ENCODE data around the gene NKPD1.
"Not testable (repeated sequence)": the region's sequence is repeated elsewhere in the genome, so short reads cannot be mapped to it uniquely, and the experiment has no call there.

NKPD1 gene

DNA sequence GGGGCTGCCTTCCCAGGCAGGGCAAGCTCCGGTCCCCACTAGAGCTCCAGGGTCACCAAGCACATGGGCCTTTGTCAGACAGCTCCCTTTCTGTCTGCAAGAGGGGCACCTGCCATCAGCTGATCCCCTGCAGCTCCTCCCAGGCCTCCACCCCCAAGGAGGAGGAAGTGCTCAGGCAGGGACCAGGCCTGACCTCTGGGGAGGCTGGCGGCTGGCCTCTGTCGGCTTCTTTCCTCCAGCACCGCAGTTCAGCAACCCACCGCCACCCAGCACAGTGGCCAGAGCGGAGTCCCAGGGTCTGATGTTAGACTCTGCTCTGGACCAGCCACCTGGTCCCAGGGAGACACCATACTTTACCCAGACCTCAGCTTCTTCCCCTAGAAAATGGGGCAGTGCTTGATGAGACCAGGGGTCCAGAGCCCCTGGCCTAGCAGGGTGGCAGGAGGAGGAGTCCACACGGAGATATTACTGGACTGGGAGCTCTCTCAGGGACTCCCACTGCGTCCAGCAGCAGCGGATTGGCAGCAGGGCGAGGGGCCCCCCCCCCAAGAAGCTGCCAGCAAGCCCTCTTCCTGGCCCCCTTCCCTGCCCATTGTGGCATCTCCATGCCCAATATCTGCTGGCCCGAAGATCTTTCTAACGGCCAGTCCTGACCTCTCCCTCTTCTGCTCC lies 24.1 kb downstream of the NKPD1 start:
- DNase-seq, result no peak

DNA sequence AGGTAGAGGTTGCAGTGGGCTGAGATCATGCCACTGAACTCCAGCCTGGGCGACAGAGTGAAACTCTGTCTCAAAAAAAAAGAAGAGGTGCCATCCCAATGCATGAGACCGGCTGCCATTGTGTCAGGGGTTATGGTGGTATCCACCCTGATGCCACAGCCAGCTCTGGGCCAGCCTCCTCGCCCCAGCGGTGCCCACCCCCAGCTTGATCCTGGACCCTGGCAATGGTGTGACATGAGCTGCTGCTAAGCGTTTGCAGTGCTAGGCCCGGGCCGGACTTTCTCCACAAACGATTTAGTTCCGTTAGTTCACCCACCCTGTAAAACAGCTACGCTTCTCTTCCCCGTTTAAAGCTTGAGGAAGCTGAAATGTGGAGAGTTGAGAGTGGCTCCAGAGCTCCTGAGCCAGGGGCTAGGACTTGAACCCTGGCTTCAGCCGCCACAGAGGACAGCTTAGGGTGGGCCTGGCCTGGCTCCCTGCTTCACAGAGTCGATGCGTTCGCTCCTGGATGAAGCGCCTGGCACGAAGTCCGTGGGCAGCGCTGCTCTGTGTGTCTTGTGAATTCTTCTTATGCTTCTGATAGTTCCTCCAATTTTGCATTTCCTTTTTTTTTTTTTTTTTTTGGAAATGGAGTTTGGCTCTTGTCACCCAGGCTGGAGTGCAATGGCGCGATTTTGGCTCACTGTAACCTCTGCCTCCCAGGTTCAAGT lies 25.5 kb downstream of the NKPD1 start:
- no peak for DNase-seq

DNA sequence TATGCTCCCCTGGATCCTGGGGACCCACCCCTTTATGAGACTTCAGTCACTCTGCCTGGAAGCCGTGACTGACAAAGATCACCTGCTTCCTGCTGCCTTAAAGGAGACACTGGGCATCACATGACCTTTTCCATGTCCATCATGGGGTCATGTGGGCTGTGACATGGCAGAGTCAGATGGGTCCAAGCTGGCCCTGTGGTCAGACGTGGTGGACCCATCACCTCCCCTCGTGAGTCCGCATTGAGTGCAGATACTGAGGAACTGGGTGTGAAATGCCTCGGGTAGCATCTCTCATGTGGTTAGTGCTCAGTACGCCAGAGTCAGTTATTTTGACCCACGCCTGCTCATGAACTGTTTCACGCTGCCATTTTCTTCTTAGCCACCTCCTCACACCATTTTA lies 27.1 kb downstream of the NKPD1 start:
- no peak for DNase-seq

DNA sequence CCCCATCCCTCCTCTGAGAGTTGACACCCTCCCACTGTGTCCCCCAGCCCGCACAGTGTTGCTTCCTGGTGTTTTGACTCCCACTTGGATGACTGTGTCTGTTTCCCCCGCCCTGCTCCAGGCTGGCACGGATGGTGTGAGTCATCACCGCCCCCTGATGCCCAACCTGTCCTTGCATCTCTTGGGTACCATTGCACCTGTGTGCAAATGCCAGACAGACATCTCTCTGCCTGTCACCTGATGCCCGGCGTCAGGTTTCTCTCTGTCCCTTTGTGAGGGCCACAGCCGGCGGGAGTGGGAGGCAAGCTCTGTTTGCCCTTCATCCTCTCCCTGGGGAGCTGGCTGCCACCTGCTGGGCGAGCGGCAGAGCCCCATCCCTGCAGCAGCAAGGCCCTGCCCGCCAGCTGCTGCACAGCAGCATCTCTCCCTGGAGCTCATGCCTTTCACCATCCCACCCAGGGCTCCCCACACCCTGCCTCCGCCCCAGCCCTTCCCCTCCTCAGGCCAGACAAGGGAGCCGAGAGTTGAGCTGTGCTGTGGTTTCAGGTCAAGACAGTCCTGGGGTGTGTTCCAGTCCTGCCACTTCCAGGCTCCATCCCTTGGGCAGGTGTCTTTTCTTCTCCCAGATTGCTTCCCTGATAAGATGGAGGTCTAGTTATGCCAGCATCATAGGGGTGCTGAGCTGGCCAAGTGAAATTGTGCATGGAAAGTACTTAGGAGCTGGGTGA lies 29.7 kb downstream of the NKPD1 start:
- DNase-seq, result peak; percentile 67

DNA sequence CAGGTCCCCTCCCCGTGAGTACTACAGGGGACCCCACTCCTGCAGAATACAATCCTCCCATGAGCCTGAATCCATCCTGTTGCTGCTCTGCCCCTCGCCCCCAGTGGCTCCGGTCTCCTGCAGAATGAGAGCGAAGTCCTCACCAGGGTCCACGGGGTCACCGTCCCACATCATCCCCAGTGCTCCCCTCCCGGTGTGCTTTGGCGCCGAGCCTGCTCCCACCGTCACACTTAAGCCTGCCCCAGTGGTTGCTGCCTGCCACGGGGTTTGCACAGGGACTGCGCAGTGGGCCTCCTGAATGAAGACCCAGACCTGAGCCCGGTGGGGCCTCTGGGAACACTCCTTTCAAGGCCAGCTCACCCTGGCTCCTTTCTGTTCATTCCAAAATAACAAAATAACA lies 30.5 kb downstream of the NKPD1 start:
- no peak for DNase-seq

DNA sequence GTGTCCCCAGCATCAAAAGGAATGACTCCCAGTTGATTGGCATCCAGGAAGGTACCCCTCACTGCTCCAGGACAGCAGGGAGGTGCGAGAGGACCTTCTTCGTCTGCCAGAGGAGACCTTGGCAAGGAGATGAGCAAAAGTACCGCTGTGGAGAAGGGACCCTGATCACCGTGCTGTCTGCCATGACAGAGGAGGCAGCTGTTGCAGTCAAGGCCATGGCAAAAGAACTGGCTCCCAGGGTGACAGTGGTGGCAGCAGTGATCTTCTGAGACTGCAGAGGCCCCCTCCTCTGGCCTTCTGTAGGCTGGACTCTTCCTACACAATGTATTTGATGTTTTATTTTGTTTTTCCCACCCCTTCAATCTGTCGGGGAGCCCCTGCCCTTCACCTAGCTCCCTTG lies 32.0 kb downstream of the NKPD1 start:
- DNase-seq, result no peak

DNA sequence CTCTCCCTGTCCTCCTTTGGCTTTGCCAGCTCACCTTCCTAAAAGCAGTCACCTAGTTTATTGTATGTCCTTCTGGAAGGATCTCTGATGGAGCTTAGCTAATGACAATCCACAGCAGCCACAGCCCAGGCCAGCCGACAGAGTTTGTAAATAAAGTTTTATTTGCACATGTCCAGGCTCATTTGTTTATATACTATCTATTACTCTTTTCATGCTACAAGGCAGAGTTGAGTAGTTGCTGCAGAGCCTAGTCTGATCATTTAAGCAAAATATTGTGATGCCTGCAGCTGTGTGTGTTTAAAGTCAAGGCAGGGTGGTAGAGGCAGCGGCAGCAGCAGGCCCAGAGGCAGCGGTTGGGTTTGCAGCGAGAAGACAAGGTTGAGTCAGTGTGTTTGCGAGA lies 32.6 kb downstream of the NKPD1 start:
- DNase-seq, result peak; percentile 18

DNA sequence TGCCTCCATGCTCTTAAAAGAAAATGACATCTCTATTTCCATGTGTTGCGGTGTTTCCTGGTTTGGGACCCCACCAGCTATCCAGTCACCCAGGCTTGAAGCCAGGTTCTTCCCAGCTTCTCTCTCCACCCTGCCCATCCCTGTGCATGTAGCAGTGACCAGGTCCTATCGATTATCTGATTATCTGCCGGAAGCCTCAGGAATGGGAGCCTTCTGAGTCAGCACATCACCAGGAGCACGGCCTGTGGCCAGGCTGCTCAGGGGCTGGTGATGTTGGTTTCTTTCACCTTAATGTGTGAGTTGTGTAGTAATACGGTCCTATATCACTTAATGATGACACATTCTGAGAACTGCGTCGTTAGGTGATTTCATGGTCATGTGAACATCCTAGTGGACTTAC lies 34.1 kb downstream of the NKPD1 start:
- DNase-seq, result no peak

DNA sequence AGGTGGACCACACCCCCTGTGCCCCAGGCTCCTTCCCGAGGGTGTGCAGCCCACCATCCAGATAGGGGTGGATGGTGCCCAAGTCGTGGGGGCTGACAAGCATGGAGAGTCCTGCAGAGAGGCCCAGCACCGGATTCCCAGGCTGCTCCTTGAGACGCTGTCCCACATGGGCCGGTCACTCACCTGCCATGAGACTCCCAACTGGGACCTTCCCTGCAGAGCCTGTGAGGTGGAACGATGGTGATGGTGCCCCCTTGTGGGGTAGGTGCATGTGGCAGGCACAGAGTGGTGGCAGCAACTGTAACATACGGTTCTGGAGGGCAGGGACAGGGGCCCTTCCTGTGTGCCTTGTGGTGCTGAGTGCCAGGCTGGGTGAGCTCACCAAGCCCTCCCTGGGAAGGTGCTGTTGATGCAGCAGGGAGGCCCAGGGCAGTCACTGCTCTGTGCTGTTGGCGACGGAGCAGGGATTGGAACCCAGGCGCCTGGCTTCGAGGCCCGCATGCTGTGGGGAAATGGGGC lies 34.7 kb downstream of the NKPD1 start:
- peak; percentile 43 for DNase-seq

DNA sequence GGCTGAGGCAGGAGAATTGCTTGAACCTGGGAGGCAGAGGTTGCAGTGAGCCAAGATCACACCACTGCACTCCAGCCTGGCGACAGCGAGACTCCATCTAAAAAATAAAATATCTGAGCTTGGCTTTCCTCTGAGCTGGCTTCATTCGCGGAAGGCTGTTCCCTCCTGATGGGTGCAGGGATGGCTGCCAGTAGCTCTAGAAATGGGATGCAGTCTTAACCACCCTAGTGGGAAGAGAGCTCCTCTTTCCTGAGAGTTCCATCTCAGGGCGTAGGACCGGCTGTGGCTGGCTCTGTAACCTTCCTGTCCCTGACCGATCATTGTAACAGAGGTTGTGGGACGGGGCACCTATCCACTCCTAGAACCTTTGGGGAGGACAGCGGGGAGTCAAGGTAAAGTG lies 35.4 kb downstream of the NKPD1 start:
- DNase-seq, result no peak

DNA sequence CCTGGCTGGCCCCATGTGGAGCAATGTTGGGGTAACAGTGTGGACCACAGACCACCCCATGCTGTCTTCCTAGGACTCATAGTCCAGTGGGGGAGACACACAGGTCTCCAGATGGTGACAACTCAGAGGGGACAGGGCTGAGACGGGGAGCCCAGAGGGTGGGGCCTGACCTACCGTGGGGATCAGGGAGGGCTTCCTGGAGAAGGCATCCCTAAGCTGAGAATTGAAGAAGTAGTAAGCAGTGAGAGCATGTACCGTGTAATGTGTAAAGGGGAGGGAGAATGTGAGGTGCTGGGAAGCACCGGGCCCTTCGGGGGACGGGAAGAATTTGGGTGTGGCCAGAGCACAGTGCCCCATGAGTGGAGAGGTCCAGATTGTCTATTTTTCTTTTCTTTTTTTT lies 36.8 kb downstream of the NKPD1 start:
- no peak for DNase-seq

DNA sequence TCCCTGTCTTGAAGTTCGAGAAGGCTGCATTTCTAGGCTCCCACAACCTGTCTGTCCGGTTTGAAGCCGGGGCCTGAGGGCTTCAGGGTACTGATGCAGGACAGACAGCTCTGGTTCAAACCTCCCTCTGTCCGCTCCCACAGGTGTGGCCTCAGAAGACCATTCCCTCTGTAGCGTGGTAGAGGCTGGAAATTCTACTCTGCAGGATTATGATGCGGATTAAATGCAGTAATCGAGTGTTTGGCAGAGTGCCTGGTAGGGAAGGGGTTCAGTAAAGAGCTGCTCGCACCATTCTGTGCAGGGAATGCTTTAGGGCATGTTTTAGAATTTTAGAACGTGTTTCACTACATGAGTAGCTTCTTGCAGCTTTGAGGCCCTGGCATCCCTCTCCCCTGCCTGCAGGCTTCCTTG lies 37.3 kb downstream of the NKPD1 start:
- no peak for DNase-seq

DNA sequence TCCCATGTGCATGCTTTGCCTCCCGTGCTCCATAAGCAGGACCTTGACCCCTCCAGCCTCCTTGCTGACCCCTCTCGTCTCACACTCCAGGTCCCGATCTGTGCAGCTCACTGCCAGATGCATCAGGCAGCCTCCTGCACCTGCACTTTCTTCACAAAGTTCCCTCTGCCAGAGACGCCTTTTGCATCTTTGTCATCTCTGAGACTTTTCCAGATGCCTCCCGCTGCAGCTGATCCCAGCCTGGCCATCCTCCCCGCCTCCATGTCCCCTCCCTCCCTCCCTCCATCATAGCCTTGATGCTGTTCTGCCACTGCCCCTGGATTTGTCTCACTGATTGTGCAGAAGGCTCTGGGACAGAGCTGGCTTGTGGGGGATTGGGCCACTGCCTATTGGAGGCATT lies 38.0 kb downstream of the NKPD1 start:
- no peak for DNase-seq

DNA sequence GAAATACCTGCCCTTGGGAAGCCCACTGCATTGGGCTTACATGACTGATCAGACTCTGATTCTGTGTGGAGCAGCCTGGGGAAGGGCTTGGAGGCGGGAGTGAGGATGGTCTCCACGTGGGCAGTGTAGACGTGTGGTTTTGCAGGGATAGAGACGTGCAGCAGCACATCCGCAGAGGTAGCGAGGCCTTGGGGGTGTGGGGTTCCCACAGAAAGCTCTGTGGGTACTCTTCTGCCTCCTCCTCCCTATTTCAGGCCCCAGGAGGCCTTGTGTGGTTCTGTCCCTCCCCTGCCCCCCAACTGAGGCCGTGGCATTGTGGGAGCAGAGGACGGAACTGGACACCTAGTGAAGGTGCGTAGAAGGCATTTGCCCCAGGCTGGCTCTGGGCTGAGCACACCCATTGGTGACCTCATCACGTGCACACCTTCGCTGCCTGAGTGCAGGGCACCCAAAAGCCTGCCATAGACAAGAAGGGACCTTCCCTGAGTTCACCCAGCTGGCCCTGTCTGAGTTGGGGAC lies 38.9 kb downstream of the NKPD1 start:
- no peak for DNase-seq

DNA sequence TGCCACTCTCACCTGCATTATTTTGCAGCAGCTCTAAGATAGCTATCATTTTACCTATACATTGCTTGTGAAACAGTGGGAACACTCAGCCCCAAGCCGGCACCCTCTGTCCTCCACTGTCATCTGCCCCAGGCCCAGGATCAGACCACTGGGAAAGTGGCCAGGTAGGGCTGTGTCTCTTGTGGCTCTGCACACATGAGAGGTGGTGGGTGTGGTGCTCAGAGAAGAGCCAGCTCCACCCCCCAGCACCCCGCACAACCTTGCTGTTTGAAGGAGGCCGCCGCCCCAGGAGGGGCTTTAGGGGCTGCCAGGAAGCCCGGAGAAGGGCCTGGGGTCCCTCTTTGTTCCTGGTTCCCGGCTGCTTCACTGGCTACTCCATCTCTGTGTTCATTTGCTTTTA lies 41.2 kb downstream of the NKPD1 start:
- no peak for DNase-seq

DNA sequence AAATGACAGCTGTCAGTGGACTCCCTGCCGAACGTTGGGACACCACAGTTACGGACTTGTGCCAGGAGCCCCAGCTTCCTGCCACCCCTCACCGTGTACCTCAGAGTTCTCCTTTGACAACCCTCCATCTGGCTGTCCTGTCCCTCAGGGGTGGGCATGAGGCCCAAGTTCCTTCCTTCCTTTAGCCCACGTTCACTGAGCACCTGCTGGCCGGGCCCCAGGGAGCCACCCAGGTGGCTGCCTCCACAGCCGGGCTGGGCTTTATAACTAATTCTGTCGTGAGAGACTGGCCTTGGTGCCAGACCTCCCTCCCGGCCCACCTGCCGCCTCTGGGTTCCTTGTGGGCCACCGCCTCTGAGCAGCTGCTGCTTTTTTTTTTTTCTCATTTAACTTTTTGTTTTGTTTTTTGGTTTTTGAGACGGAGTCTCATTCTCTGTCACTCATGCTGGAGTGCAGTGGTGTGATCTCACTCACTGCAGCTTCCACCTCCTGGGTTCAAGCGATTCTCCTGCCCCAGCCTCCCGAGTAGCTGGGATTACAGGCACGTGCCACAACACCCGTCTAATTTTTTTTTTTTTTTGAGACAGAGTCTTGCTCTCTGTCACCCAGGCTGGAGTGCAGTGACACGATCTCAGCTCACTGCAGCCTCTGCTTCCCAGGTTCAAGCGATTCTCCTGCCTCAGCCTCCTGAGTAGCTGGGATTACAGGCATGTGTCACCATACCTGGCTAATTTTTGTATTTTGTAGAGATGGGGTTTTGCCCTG lies 42.0 kb downstream of the NKPD1 start:
- DNase-seq, result not testable (repeated sequence)

DNA sequence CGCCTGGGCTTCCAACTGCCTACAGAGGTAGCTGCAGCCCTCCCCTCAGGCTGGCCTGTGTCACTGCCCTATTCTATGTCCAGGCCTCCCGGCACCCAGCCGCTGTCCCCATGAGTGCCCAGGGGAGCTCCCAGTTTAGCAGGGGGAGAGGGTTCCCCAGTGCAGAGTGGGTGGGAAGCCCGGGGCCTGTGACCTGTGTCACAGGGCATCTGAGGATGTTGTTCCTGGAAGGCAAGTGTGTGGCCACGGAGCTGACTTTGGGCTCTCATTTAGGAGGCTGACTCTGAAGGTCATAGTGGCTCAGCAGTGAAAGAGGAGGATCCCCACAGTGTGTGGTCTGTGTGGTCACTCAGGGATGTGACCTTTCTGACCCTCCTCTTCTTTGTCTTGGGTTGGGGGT lies 42.7 kb downstream of the NKPD1 start:
- no peak for DNase-seq

DNA sequence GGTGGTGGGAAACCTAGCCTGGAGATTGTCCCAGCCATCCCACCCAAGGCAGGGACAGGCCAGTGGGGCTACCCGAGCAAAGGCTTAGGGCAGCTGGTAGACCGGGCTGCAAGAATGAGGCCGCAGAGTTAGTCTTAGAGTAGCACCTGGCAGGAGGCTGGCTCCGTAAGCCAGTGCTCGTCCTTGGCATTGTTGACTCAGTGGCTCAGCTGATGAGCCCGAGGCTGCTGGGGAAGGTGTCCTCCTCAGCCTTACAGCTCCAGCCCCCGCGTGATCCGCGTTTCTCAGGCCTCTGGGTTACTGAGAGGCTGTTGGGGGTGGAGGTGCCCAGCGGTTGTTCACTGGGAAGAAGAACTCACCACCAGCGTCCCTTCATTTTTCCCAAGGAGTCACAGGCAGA lies 43.1 kb downstream of the NKPD1 start:
- DNase-seq, result peak; percentile 8

DNA sequence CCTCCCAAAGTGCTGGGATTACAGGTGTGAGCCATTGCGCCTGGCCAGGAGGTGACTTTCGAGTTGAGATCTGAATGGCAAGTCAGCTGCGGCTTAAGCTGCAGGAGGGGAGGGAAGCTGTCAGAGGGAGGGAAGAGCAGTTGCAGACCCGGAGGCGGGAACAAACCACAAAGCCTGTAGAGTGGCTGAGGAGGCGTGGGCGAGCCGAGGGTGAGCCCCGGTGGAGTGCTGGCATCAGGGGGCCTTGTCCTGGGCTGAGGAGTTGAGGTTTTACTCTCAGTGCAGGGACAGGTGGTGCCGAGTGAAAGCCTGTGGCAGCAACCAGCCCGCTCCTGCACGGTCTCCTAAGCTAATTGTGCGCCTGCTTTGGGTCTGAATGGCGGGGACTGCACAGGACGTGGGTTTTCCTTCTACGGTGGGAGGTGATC lies 43.6 kb downstream of the NKPD1 start:
- DNase-seq, result peak; percentile 10

DNA sequence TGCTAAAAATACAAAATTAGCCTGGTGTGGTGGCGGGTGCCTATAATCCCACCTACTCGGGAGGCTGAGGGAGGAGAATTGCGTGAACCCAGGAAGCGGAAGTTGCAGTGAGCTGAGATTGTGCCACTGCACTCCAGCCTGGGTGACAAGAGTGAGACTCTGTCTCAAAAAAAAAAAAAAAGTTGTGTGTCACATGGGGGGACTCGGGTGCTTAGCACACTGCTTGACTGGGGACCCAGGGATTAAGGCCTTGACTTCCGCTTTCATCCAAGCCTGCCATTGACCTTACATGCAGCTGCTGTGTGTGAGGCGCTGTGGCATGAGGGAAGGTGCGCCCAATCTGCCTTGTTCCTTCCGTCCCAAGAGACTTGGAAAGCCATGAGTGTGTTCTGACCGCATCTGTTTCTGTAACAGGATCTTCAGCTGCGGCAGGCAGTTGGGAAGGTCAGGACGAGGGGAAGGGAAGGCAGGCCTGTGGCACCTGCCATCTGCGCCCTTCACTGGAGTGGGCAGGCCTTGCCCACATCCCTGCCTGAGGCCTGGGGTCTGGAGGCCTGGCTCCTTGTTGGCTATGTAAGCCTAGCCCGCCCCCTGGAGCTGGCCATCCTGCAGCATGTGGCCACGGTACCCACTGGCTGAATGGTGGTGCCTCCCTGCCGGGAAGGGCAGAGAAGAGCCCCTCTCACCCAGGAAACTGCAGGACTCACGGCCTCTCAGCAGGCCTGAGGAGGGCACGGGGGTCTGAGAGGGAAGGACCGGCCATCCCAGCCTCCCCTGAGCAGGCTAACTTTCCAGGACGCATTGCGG lies 44.8 kb downstream of the NKPD1 start:
- peak; percentile 74 for DNase-seq

DNA sequence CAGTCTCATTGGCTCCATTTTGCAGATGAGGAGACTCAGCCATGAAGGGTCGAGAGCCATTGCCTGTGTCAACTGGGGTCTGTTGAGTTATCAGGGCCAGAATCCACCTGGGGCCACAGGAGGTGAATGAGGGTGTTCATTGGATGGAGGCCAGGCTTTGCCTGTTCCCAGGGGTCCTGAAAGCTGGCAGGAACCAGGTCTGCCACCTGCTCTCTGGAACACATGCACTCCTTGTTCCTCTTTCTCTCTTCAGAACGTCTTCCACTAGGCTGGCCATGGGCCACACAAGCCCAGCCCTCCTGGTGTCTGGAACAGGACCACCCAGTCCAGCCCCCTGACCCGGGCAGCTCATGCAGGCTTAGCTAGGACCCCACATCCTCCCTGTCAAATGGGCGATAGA lies 46.7 kb downstream of the NKPD1 start:
- no peak for DNase-seq

DNA sequence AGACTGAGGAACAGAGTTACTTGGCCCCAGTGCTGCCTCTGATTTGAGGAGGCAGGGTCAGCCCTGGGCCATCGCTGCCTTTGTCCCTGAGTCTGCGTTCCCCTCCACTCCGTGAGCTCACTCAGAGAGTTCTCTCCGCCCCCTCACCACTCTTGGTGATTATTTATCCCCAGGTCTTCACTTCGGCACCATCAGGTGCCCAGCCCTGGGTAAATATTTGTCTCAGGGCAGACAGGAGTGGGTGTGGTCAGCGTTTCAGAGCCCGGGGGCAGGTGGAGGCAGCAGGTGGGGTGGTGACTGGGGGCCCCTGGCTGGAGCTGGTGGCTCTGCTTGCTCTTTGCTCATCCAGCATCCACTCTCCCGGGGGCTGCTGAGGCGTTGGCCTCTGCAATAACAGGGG lies 47.2 kb downstream of the NKPD1 start:
- DNase-seq, result peak; percentile 69
